Right forelimb (tissue), 1 donor: Measurements from ENCODE around the gene WASF3.

Experiments used
- DNase-seq: peaks from one replicate; pipeline ENCODE4 v3.0.0-alpha.2; 2018

WASF3 gene

DNA sequence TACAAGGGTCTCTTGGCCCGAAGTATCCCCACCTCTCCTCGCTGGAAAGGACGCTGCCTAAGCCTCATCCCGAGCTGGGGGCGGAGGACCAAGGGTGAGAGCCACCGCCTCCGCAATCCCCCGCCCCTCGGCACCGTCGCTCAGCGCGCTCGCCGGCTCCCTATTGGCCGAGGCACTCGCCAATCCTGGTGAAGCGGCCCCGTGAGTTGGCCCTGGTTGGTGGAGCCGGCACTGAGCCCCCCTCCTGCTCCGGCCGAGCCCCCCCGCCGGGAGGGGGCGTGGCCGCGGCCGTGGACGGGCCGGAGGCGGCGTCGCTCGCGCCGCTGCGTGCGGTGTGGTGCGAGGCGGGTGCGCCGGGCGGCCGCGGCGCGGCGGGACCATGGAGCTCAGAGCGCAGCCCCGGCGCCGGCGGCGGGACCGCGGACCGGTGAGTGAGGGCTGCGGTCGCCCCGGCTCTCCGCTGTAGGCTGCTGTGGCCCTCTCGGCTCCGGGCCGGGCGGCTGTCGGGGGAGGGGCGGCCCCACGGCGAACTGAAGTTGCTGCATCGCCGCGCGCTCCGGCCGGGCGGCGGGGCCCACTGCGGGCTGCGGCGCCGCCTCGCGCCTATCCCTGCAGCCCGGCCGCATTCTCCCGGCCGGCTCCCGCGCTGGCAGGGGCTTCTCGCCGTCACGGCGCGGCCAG, at the start of gene WASF3:
TSS of gene WASF3 (plus strand) at position 291 of the 681 bp plus-strand sequence. CDS start 84,588 bp downstream, outside the sequence.
- peak; percentile 96 for DNase-seq

- DNase-seq, result no peak
Measured at GRCh38 chr13:26508885-26509284, 48.6 kb upstream of the WASF3 start.

GRCh38 chr13:26509491-26509890, 48.0 kb upstream of the WASF3 start:
- DNase-seq, result no peak

- DNase-seq, result no peak
Measured at GRCh38 chr13:26513931-26514330, 43.6 kb upstream of the WASF3 start.

DNA sequence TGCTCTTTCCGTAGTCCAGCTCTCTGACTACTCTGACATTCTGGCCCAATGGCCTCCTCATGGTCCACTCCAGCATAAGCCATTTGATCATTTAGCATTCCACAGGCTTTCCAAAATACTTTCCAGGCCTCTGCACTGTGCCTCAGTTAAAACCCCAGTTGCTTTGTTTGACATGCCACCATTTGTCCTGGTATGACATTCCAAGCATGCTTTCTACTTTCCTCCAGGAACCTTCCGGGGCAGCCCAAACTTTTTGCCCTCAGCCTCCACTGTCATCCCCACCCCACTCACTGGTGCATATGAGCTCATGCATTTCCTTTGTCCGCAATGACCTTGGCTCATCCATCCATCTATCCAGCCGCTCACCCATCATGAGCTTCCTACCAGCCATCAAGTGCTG, 41.8 kb upstream of the WASF3 start:
- DNase-seq, result no peak

GRCh38 chr13:26517936-26518335, 39.5 kb upstream of the WASF3 start:
- DNase-seq, result no peak

DNA sequence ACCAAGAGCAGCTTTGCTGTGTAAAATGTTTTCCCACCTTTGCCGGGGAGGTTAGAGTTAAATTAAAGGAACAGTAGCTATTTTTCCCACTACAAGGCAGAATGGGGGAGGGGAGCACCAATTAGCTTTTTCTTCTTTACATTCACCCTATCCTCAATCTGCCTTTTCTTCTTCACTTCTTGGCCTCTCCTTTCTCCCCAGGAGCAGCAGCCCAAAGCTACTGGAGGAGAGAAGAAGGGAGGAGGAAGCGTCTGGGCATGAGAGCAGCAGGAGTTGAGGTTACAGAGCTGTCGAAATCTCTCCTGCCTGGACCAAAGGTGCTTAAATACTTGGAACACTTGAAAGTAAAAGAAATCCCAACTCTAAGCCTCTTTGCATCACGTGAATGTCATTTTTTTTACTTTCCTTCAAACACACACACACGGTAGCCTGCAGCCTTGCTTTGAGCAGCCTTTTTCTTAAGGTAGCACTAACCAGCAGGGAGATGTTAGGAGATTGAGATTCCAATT, 39.0 kb upstream of the WASF3 start:
- DNase-seq, result no peak

- no peak for DNase-seq
Measured at GRCh38 chr13:26522571-26522970, 34.9 kb upstream of the WASF3 start.

GRCh38 chr13:26523007-26523406, 34.5 kb upstream of the WASF3 start:
- DNase-seq, result no peak

DNA sequence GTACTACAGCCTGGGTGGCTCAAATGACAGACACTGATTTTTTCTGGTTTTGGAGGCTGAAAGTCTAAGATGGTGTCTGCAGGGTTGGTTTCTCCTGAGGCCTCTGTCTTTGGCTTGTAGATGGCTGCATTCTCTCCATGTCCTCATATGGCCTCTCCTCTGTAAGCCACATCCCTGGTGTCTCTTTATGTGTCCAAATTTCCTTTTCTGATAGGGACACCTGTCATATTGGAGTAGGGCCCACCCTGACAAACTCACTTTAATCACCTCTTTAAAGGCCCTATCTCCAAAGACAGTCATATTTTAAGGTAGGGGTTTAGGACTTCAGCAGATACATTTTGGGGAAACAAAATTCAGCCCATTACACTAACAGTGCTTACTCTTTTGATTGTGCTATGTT, 32.0 kb upstream of the WASF3 start:
- DNase-seq, result no peak

DNA sequence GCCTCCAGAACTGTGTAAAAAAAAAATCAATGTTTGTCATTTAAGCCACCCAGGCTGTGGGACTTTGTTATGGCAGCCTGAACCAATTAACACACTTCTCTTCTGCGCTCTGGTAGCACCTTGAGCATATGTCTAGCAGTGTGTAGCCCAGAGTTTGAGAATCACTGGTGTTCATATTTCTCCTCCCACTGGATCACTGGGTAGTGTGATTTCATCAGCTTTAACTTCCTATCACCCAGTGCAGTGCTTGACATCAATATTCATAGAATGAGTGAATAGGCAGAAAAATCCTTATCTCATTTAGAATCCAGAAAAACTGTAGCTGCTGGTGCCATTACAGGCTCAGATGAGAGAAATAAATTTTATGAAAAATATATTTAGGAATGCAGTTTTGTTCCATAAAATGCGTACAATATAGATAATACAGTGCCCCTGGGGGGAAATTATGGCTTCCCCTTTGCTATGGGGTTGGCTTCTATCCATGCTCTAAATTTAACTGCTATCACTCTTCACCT, 30.7 kb upstream of the WASF3 start:
- no peak for DNase-seq

GRCh38 chr13:26528527-26528926, 29.0 kb upstream of the WASF3 start:
- no peak for DNase-seq

DNA sequence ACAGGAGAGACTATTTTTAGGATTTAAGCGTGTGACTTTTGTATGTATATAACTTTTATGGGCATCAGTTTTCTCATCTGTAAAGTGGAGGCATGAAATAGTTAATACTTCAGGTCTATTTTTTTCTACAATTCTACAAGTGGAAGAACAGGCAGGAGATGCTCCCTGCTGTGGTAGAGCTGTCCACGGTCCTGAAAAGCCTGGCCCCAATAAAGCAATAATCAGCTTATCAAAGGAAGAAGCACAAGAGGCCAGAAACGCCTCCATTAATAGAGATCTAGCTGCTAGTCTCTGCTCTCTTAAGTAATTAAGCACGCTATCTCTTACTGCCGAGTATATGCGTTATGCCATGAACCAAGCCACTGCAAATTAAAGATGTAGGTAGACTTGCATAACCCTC, 28.0 kb upstream of the WASF3 start:
- DNase-seq, result peak; percentile 78

GRCh38 chr13:26531742-26532141, 25.7 kb upstream of the WASF3 start:
- no peak for DNase-seq

- DNase-seq, result no peak
Measured at GRCh38 chr13:26534036-26534726, 23.3 kb upstream of the WASF3 start.

GRCh38 chr13:26538363-26539317, 18.8 kb upstream of the WASF3 start:
- DNase-seq, result no peak

DNA sequence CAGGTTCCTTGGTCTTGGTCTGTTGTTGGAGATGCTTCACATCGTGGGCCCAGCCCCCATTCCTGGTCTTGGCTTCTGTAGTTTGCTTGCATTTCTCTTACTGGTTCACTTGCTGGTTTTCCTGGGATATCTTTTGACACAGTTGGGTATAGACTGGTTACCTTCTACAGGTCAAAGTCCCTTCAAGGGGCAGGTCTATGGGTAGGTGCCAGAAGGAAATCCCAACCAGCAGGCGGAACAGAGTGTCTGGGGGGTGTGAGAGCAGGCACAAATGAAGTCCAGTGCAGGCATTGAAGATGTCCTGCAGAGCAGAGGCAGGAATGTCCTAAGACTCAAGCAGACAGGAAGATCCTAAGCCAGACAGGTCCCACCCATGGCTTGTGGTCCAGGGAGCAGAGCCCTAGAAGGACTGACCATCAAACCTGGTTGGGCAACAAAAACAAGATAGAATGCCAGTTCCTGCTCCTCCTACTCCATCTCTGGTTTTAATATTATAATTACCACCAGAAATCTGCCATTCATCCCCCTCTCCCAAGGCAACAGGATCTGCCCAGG, 17.7 kb upstream of the WASF3 start:
- no peak for DNase-seq

DNA sequence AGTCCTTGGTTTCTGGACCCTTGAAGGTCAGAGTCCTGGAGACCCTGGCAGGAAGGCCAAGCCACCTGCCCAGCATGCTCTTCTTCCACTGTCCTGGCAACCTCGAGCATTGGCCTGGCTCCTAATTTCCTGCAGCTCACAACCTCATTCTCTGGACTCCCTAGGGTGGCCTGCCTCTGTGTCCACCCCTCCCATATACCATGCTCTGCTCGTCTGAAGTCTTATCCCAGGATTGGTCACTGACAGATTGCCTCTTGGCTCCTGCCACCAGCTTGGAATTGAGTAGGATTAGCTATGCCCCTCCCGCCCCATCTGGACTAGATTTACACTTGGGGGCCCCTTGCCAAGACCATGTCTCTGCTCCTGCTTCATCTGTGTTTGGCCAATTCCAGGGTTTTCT, 17.1 kb upstream of the WASF3 start:
- DNase-seq, result peak; percentile 56

DNA sequence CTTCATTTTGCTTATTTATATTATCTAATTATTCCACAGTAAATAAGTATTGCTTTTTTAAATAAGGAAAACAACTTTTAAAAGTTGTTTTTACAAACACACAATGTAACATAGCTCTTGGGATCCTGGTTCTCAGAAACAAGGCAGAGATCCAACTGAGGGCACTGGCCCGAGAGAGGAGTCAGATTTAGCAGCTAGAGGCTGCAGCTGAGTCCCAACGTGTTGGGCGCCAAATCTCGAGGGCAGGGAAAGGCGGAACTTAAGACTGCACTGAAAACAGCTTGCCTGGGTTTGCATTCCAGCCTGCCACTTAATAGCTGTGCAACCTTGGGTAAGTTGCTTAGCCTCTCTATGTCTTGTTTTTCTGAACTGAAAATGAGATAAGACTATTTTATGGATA, 16.4 kb upstream of the WASF3 start:
- no peak for DNase-seq

DNA sequence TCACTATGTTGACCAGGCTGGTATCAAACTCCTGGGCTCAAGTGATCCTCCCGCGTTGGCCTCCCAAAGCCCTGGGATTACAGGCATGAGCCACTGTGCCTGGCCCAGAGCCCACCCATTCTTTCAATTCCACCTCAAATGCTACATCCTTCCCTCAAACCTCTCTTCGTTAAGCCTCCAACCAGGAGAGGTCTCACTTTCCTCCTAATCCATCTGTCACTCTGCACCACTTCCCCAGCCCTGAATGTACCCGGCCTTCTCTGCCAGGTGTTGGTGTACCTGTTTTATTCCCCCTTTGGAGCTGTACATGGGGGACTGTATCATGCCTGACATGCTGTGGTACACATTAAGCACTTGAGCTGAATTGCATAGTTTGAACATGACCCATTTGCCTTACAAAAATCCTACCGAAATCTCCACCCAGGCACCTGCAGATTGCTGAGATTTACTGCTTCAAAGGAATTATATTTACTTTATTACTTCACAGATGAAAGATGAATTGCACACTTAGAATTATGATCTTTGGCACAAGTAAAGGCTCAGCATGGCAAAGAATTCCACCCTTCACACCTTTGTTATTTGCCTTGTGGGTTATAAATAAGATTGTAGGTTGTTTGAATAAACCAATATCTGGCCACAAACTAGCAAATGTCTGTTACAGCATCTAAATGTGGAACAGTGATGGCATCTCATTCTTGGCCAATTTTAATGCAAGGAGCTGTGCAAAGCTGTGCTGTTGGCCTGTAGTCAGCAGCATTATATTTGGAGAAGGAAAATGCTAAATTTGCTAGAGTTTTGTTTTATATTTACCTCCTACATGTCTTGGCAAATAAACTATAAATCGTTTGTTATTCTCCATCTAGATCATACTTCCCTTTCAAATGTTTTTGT, 15.6 kb upstream of the WASF3 start:
- no peak for DNase-seq

DNA sequence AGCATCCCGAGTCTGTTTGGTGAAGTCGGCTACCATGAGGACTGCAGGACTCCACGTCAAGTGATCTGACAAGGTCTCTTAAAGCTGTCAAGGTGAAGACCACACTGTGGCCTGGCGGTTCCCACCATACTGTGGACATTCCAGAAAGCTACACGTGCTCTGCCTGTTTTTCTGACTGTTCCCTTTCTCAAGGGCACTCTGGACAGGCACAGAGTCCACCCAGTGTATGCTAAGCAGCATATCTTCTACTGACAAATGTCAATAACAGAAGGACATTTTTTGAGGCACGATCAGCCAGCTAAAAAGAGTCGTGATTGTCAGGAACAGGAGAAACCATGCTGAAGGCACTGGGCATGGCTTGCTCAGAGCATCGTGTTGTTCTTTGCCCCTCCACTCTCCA, 12.8 kb upstream of the WASF3 start:
- DNase-seq, result no peak
